Stomach (tissue), 4 donors: Measurements from ENCODE around the gene USP53.

ENCODE experiments used
- CTCF ChIP-seq, 7 experiments: fragments of 450-650 bp in 4 of 7; fragments of 200-600 bp in 3 of 7; sonication (generic) in 3 of 7; IDR thresholded peaks; one replicate each; pipeline ENCODE4 v1.5.1; 2016 to 2019; ENCODE audit warnings: antibody characterized with exemption in 7 of 7, control low read depth in 2 of 7, mild to moderate bottlenecking in 1 of 7
- EP300 ChIP-seq: sonication (generic); formaldehyde crosslinking; IDR thresholded peaks from one replicate; pipeline ENCODE4 v1.6.1; 2017; ENCODE audit warnings: antibody characterized with exemption
- POLR2A ChIP-seq, 4 donors: fragments of 450-650 bp; IDR thresholded peaks; one replicate each; pipeline ENCODE4 v1.6.1; 2016; ENCODE audit warnings: antibody characterized with exemption in 4 of 4, control low read depth in 2 of 4, mild to moderate bottlenecking in 1 of 4, moderate library complexity in 1 of 4
- POLR2AphosphoS5 ChIP-seq, 3 donors: sonication (generic); formaldehyde crosslinking; IDR thresholded peaks; one replicate each; pipeline ENCODE4 v1.6.1; 2016; ENCODE audit warnings: antibody characterized with exemption in 3 of 3

- TF ChIP-seq CTCF (IDR thresholded peaks at IDR 0.05) (no peak), EP300 (no peak), POLR2A (IDR thresholded peaks at IDR 0.05) (no peak), POLR2AphosphoS5 (IDR thresholded peaks at IDR 0.05) (no peak)
These were observed 32.3 kb downstream of the USP53 start for GRCh38 chr4:119244832-119245231.
